H1 (cell line): Measurements from ENCODE around the gene BIN1. TPM values are rescaled to one million over a fixed set of nuclear protein-coding genes. Genes with fewer than 3 reads are reported as not detected.

Experiments used
- CTCF ChIA-PET: fragments of 300-600 bp; sonication (Branson Sonifier 250); formaldehyde crosslinking; loops from one replicate; lab custom pipeline; 2021; ENCODE audit not compliant: partially characterized antibody; lab: Charles Lee
- POLR2A ChIA-PET: fragments of 300-600 bp; sonication (Branson Sonifier 250); formaldehyde crosslinking; loops from one replicate; lab custom pipeline; 2021; ENCODE audit warnings: inconsistent platforms; ENCODE audit not compliant: partially characterized antibody; lab: Charles Lee
- DNase-seq, 2 experiments: peaks; one replicate each; pipeline versions ENCODE4 v3.0.0 to v3.0.0-alpha.2; 2010 to 2022; ENCODE audit warnings: low spot score in 2 of 2, low read depth in 1 of 2, mixed read lengths in 1 of 2
- FAIRE-seq: peaks from 2 replicates; lab custom pipeline; 2011; peaks lifted over from hg19 to GRCh38; lab: Jason Lieb, UNC
- H2AFZ ChIP-seq: 2 replicates; pipeline ENCODE4 v1.8.1; 2012; ENCODE audit warnings: low read length, inconsistent platforms
- H2AK5ac ChIP-seq: 2 replicates; pipeline ENCODE4 v1.6.1; 2013; ENCODE audit warnings: low read depth, low read length
- H2BK120ac ChIP-seq: replicated peaks from 2 replicates; pipeline ENCODE3; 2013; ENCODE audit warnings: low read depth, low read length, inconsistent platforms
- H2BK12ac ChIP-seq: 2 replicates; pipeline ENCODE4 v1.6.1; 2013; ENCODE audit warnings: low read depth, low read length
- H2BK15ac ChIP-seq: 2 replicates; pipeline ENCODE4 v1.6.1; 2013; ENCODE audit warnings: low read length
- H2BK20ac ChIP-seq: 2 replicates; pipeline ENCODE4 v1.6.1; 2013; ENCODE audit warnings: low read length
- H2BK5ac ChIP-seq: 2 replicates; pipeline ENCODE4 v1.6.1; 2013; ENCODE audit warnings: low read depth, low read length
- H3K14ac ChIP-seq: 2 replicates; pipeline ENCODE4 v1.6.1; 2013; ENCODE audit warnings: inconsistent platforms; ENCODE audit not compliant: insufficient read length
- H3K18ac ChIP-seq: 2 replicates; pipeline ENCODE4 v1.6.1; 2013; ENCODE audit warnings: low read length; ENCODE audit errors: extremely low read depth
- H3K23ac ChIP-seq: 2 replicates; pipeline ENCODE4 v1.6.1; 2013; ENCODE audit warnings: inconsistent platforms; ENCODE audit not compliant: insufficient read length
- H3K23me2 ChIP-seq: 2 replicates; pipeline ENCODE4 v1.6.1; 2013; ENCODE audit warnings: low read depth, low read length
- H3K27ac ChIP-seq: 2 replicates; pipeline ENCODE4 v1.6.1; 2011; ENCODE audit warnings: low read depth, low read length, inconsistent platforms
- H3K27me3 ChIP-seq, 4 experiments: replicated peaks in 1 of 4; 1 replicate in 1 of 4; 2 replicates in 3 of 4; pipeline versions ENCODE4 v1.6.1 to v1.8.1; 2011 to 2013; ENCODE audit warnings: low read length in 3 of 4, mild to moderate bottlenecking in 3 of 4, inconsistent platforms in 2 of 4, mixed read lengths in 2 of 4, moderate library complexity in 1 of 4; ENCODE audit not compliant: control insufficient read depth in 3 of 4, insufficient read depth in 3 of 4; ENCODE audit errors: extremely low read depth in 1 of 4
- H3K36me3 ChIP-seq, 4 experiments: 2 replicates each; pipeline versions ENCODE4 v1.6.1 to v1.8.1; 2011 to 2013; ENCODE audit warnings: mild to moderate bottlenecking in 4 of 4, low read length in 3 of 4, moderate library complexity in 2 of 4, control low read depth in 1 of 4, inconsistent platforms in 1 of 4; ENCODE audit not compliant: insufficient read depth in 4 of 4, control insufficient read depth in 2 of 4
- H3K4ac ChIP-seq: replicated peaks from 2 replicates; pipeline ENCODE3; 2013; ENCODE audit warnings: low read length, low read depth, mixed read lengths, inconsistent platforms; ENCODE audit not compliant: insufficient read length
- H3K4me1 ChIP-seq, 4 experiments: replicated peaks in 1 of 4; 1 replicate in 1 of 4; 2 replicates in 3 of 4; pipeline versions ENCODE4 v1.6.1 to v1.8.1; 2011 to 2013; ENCODE audit warnings: low read length in 3 of 4, inconsistent platforms in 2 of 4, mixed read lengths in 1 of 4; ENCODE audit not compliant: insufficient read depth in 4 of 4, control insufficient read depth in 3 of 4
- H3K4me2 ChIP-seq, 2 experiments: 2 replicates each; pipeline versions ENCODE4 v1.6.1 to v1.8.1; 2011 to 2013; ENCODE audit warnings: low read depth in 2 of 2, low read length in 2 of 2, control low read depth in 1 of 2, inconsistent platforms in 1 of 2, mild to moderate bottlenecking in 1 of 2; ENCODE audit not compliant: insufficient read depth in 1 of 2
- H3K4me3 ChIP-seq, 4 experiments: fragments of 200-600, 300-600 bp in 1 of 4; sonication (generic), shearing (Covaris generic), sonication (Bioruptor Twin) in 1 of 4; 2 replicates each; pipeline versions ENCODE4 v1.5.1 to v1.8.1; 2011 to 2016; ENCODE audit warnings: low read length in 4 of 4, low read depth in 3 of 4, control low read depth in 2 of 4, inconsistent platforms in 2 of 4, mild to moderate bottlenecking in 2 of 4, mixed read lengths in 1 of 4, moderate library complexity in 1 of 4; ENCODE audit not compliant: insufficient read depth in 2 of 4; ENCODE audit errors: extremely low read depth in 1 of 4
- H3K56ac ChIP-seq: replicated peaks from 2 replicates; pipeline ENCODE3; 2013; ENCODE audit warnings: low read depth, mild to moderate bottlenecking, mixed read lengths, low read length, inconsistent platforms; ENCODE audit not compliant: insufficient read length
- H3K79me1 ChIP-seq: 2 replicates; pipeline ENCODE4 v1.6.1; 2013; ENCODE audit warnings: low read depth, low read length, control low read depth
- H3K79me2 ChIP-seq, 2 experiments: 2 replicates each; pipeline versions ENCODE4 v1.6.1 to v1.8.1; 2012 to 2013; ENCODE audit warnings: low read length in 2 of 2, mild to moderate bottlenecking in 2 of 2, inconsistent platforms in 1 of 2; ENCODE audit not compliant: insufficient read depth in 2 of 2, control insufficient read depth in 1 of 2
- H3K9ac ChIP-seq, 4 experiments: replicated peaks in 1 of 4; 1 replicate in 1 of 4; 2 replicates in 3 of 4; pipeline versions ENCODE4 v1.6.1 to v1.8.1; 2011 to 2013; ENCODE audit warnings: low read depth in 3 of 4, low read length in 3 of 4, control low read depth in 2 of 4, mild to moderate bottlenecking in 2 of 4, moderate library complexity in 2 of 4, inconsistent platforms in 1 of 4; ENCODE audit errors: extremely low read depth in 1 of 4
- H3K9me3 ChIP-seq, 2 experiments: 2 replicates each; pipeline versions ENCODE4 v1.6.1 to v1.8.1; 2012 to 2013; ENCODE audit warnings: mild to moderate bottlenecking in 2 of 2, moderate library complexity in 2 of 2, control low read depth in 1 of 2, inconsistent platforms in 1 of 2, low read depth in 1 of 2, low read length in 1 of 2, mixed read lengths in 1 of 2; ENCODE audit not compliant: insufficient read depth in 2 of 2
- H4K20me1 ChIP-seq, 2 experiments: replicated peaks in 1 of 2; 2 replicates each; pipeline versions ENCODE3 to v1.8.1; 2011 to 2013; ENCODE audit warnings: inconsistent platforms in 2 of 2, low read length in 2 of 2, mild to moderate bottlenecking in 1 of 2; ENCODE audit not compliant: insufficient read depth in 2 of 2, control insufficient read depth in 1 of 2
- H4K5ac ChIP-seq: 2 replicates; pipeline ENCODE4 v1.6.1; 2013; ENCODE audit warnings: low read length, low read depth, mixed read lengths, inconsistent platforms; ENCODE audit not compliant: insufficient read length
- H4K8ac ChIP-seq: 2 replicates; pipeline ENCODE4 v1.8.0; 2013; ENCODE audit warnings: mild to moderate bottlenecking, moderate library complexity, low read length, inconsistent platforms; ENCODE audit not compliant: insufficient read depth; ENCODE audit errors: extremely low read depth
- H4K91ac ChIP-seq: replicated peaks from 2 replicates; pipeline ENCODE3; 2013; ENCODE audit warnings: low read length, mixed read lengths, inconsistent platforms; ENCODE audit not compliant: insufficient read length
- CHD1 ChIP-seq: IDR thresholded peaks from 2 replicates; pipeline ENCODE4 v1.6.1; 2012; ENCODE audit warnings: low read depth, low read length, improper control_type of control experiment
- CTCF ChIP-seq, 3 experiments: IDR thresholded peaks; 1 replicate in 2 of 3; 2 replicates in 1 of 3; pipeline versions ENCODE4 v1.5.1 to v1.6.1; 2011; ENCODE audit warnings: low read length in 3 of 3, mild to moderate bottlenecking in 3 of 3, inconsistent platforms in 2 of 3, low read depth in 1 of 3, moderate library complexity in 1 of 3; ENCODE audit not compliant: insufficient read depth in 1 of 3; ENCODE audit errors: control extremely low read depth in 1 of 3
- RBBP5 ChIP-seq: IDR thresholded peaks from 2 replicates; pipeline ENCODE4 v1.7.1; 2012; ENCODE audit warnings: low read depth, mild to moderate bottlenecking, inconsistent platforms, low read length, moderate library complexity, borderline replicate concordance
- SP1 ChIP-seq: IDR thresholded peaks from 2 replicates; pipeline ENCODE4 v1.6.1; 2011; ENCODE audit warnings: low read depth, low read length
- SP2 ChIP-seq: IDR thresholded peaks from 2 replicates; pipeline ENCODE4 v1.6.1; 2012; ENCODE audit warnings: mild to moderate bottlenecking, low read length, inconsistent platforms
- TBP ChIP-seq: IDR thresholded peaks from 2 replicates; pipeline ENCODE4 v1.6.1; 2011; ENCODE audit warnings: low read depth, low read length, improper control_type of control experiment
- WGBS, 2 experiments: shearing (Covaris generic) in 1 of 2; methylation state at CpG; one replicate each; pipeline versions ENCODE4 v1.1.6 to v1.1.7; 2013 to 2015; ENCODE audit warnings: low lambda C conversion rate in 2 of 2, mixed read lengths in 2 of 2, inconsistent platforms in 1 of 2, low coverage in 1 of 2, missing lambda C conversion rate in 1 of 2; ENCODE audit not compliant: insufficient replicate concordance in 2 of 2, insufficient coverage in 1 of 2, insufficient read length in 1 of 2; ENCODE audit errors: extremely low coverage in 1 of 2, missing lambda C conversion rate in 1 of 2; 5-methylcytosine and 5-hydroxymethylcytosine counted together
- polyA plus RNA-seq, 7 experiments: library from polyadenylated mRNA; depleted of rRNA in 3 of 7; stranded (reverse) in 5 of 7; unstranded in 2 of 7; fragments of >200 nt in 5 of 7; fragments of 200-250 nt in 2 of 7; gene quantifications; 1 replicate in 5 of 7; 2 replicates in 1 of 7; 4 replicates in 1 of 7; pipeline versions ENCODE4 v1.2.1 to v1.2.3, GENCODE V29; 2011 to 2013; ENCODE audit warnings: missing spikeins in 2 of 7, mixed read lengths in 2 of 7
- total RNA-seq: library from RNA; stranded (reverse); fragmentation: NEBNext Ultra II Directional; extraction: Animal tissue kit (Norgen Biotek cat#: 25700); gene quantifications from 2 replicates; pipeline ENCODE4 v1.2.1, GENCODE V29; 2021

The BIN1 gene
- total and polyA plus RNA-seq, 2 of the 8 experiments (the other 6 are each of a cell fraction or from before 2014, with no cell fraction given): 23.6 to 35.6 TPM

- Histone ChIP-seq H3K56ac (no peak overlapping the region), H3K18ac (no peak overlapping the region), H3K79me2 (no peaks in the 10 kb centered on the region), H2AFZ (no peak overlapping the region), H2AK5ac (no peak overlapping the region), H3K4me3 (no peak overlapping the region), H3K23ac (no peak overlapping the region), H2BK15ac (no peak overlapping the region), H3K36me3 (no peaks in the 10 kb centered on the region), H2BK12ac (no peak overlapping the region), H4K5ac (no peak overlapping the region), H3K79me1 (no peaks in the 10 kb centered on the region), H3K9ac (no peak overlapping the region), H3K23me2 (peaks cover 8% of the 10 kb centered on the region), H3K4me2 (no peak overlapping the region), H4K20me1 (peaks cover 0 to 2% of the 10 kb centered on the region in 2 experiments), H2BK20ac (no peak overlapping the region), H2BK5ac (no peak overlapping the region), H3K27me3 (peaks cover 0 to 10% (median 0%) of the 10 kb centered on the region in 4 experiments; a peak in 1 of 7 replicates), H4K8ac (no peak overlapping the region), H3K4ac (no peak overlapping the region), H3K27ac (no peak overlapping the region), H4K91ac (no peak overlapping the region), H3K4me1 (peaks cover 0 to 9% (median 2%) of the 10 kb centered on the region in 4 experiments; a peak in 5 of 7 replicates), H2BK120ac (no peak overlapping the region), H3K14ac (no peak overlapping the region), H3K9me3 (no peaks in the 10 kb centered on the region)
- WGBS, 2 experiments: 95% methylated on average over 6 of the region's 6 CpGs; no CpG with 5 or more reads in 1 of the 2 experiments
- no peak for DNase-seq
- POLR2A ChIA-PET: no interaction called here
- FAIRE-seq: no peak
- CTCF ChIA-PET: no interaction called here
- TF ChIP-seq TBP (no peak), SP1 (no peak), SP2 (no peak), RBBP5 (no peak), CTCF (IDR thresholded peaks at IDR 0.05; ENCODE audit: control extremely low read depth in 1 of 3, insufficient read depth in 1 of 3, low read depth in 1 of 3, low read length in 3 of 3) (no peak), CHD1 (no peak)
Measured at GRCh38 chr2:127110985-127111384, 4.0 kb upstream of the BIN1 start.
